ENCODE measurements around the gene MYO3A.

- no peak for TF ChIP-seq CTCF (IDR thresholded peaks at IDR 0.05; ENCODE audit: low read depth, low read length, poor library complexity, severe bottlenecking)
- no peak for TF ChIP-seq EZH2phosphoT487 (IDR thresholded peaks at IDR 0.05; ENCODE audit: borderline replicate concordance, low read length)
Measured at GRCh38 chr10:26212511-26212910, 278.5 kb downstream of the MYO3A start.
